ENCODE results near the gene MAGEA9.

GRCh38 chrX:149799095-149799714 lies 17.5 kb downstream of the MAGEA9 start:
- TF ChIP-seq ARNTL (CRISPR knock-in tag; IDR thresholded peaks at IDR 0.05; ENCODE audit: borderline replicate concordance, low read depth) (no peak), ZFP30 (CRISPR knock-in tag; IDR thresholded peaks at IDR 0.05) (no peak), BACH2 (CRISPR knock-in tag; IDR thresholded peaks at IDR 0.05; ENCODE audit: borderline replicate concordance) (no peak), POU6F1 (CRISPR knock-in tag; IDR thresholded peaks at IDR 0.05; ENCODE audit: borderline replicate concordance, low read depth) (no peak), PATZ1 (CRISPR knock-in tag; IDR thresholded peaks at IDR 0.05; ENCODE audit: borderline replicate concordance) (no peak), GLIS3 (CRISPR knock-in tag; IDR thresholded peaks at IDR 0.05) (no peak), ZNF565 (CRISPR knock-in tag; conservative IDR thresholded peaks at IDR 0.05; ENCODE audit: low read depth) (no peak)
